GM12878 (cell line): ENCODE data around the gene LMTK2. TPM values are rescaled to one million over a fixed set of nuclear protein-coding genes. Genes with fewer than 3 reads are reported as not detected.

Experiments
- ATAC-seq: fragments of 200-7000 bp; cut with Tn5 transposase; 3 replicates; pipeline ENCODE4 v1.9.1; 2020; ENCODE audit warnings: mild to moderate bottlenecking, moderate library complexity
- BruUV-seq: library from RNA; stranded (reverse); fragments of 400-500 nt; replicated peaks from 2 replicates; lab custom pipeline; 2021; lab: Mats Ljungman, UMichigan
- CTCF ChIA-PET: fragments of 300-600 bp; sonication (Branson Sonifier 250); formaldehyde crosslinking; extraction: SDS; loops from one replicate; lab custom pipeline; 2021; ENCODE audit warnings: inconsistent platforms; lab: Yijun Ruan, JAX
- POLR2A ChIA-PET: fragments of 350-600 bp; formaldehyde crosslinking; extraction: SDS; loops from one replicate; lab custom pipeline; 2021; ENCODE audit warnings: inconsistent platforms; lab: Charles Lee
- RAD21 ChIA-PET: fragments of 300-600 bp; sonication (Branson Sonifier 250); formaldehyde crosslinking; loops from one replicate; lab custom pipeline; 2023; ENCODE audit warnings: antibody characterized with exemption; ENCODE audit not compliant: unreplicated experiment; lab: Charles Lee
- SMC1A ChIA-PET: fragments of 300-600 bp; sonication (Branson Sonifier 250); formaldehyde crosslinking; loops from one replicate; lab custom pipeline; 2023; ENCODE audit not compliant: unreplicated experiment, uncharacterized antibody; lab: Charles Lee
- DNase-seq: peaks from one replicate; pipeline ENCODE4 v3.0.0-alpha.2; 2011; ENCODE audit warnings: low read depth, low spot score
- FAIRE-seq: peaks from 3 replicates; lab custom pipeline; 2011; peaks lifted over from hg19 to GRCh38; lab: Jason Lieb, UNC
- H2AFZ ChIP-seq: 2 replicates; pipeline ENCODE4 v1.6.0; 2011; ENCODE audit warnings: low read depth, low read length, control low read depth; ENCODE audit not compliant: control insufficient read depth
- H3K27ac ChIP-seq: 2 replicates; pipeline ENCODE4 v1.5.1; 2011; ENCODE audit warnings: control low read depth; ENCODE audit not compliant: control insufficient read depth, insufficient read depth
- H3K27me3 ChIP-seq, 2 experiments: replicated peaks in 1 of 2; 2 replicates each; pipeline versions ENCODE4 v1.6.0 to v1.6.1; 2011; ENCODE audit warnings: low read length in 1 of 2; ENCODE audit not compliant: control insufficient read depth in 2 of 2, insufficient read depth in 2 of 2
- H3K36me3 ChIP-seq, 2 experiments: 2 replicates each; pipeline ENCODE4 v1.5.1; 2011; ENCODE audit warnings: low read length in 1 of 2; ENCODE audit not compliant: control insufficient read depth in 2 of 2, insufficient read depth in 2 of 2
- H3K4me1 ChIP-seq: 2 replicates; pipeline ENCODE4 v1.6.1; 2011; ENCODE audit warnings: mild to moderate bottlenecking, low read length, moderate library complexity, mixed read lengths; ENCODE audit not compliant: control insufficient read depth, insufficient read depth
- H3K4me2 ChIP-seq: 2 replicates; pipeline ENCODE4 v1.6.0; 2011; ENCODE audit warnings: control low read depth; ENCODE audit not compliant: control insufficient read depth, insufficient read depth
- H3K4me3 ChIP-seq: fragments of 200-600 bp; sonication (generic); 2 replicates; pipeline ENCODE4 v1.5.1; 2016
- H3K79me2 ChIP-seq: 2 replicates; pipeline ENCODE4 v1.6.0; 2011; ENCODE audit warnings: low read length; ENCODE audit not compliant: control insufficient read depth, insufficient read depth
- H3K9ac ChIP-seq: 2 replicates; pipeline ENCODE4 v1.8.0; 2011; ENCODE audit warnings: low read length, control low read depth, mixed read lengths; ENCODE audit not compliant: control insufficient read depth, insufficient read depth
- H3K9me3 ChIP-seq: replicated peaks from 3 replicates; pipeline ENCODE4 v1.5.1; 2011; ENCODE audit warnings: mild to moderate bottlenecking, low read length; ENCODE audit not compliant: control insufficient read depth, insufficient read depth
- H4K20me1 ChIP-seq: 2 replicates; pipeline ENCODE4 v1.6.0; 2011; ENCODE audit not compliant: control insufficient read depth, insufficient read depth
- BCL11A ChIP-seq: IDR thresholded peaks from 2 replicates; pipeline ENCODE4 v1.6.1; 2011; ENCODE audit warnings: low read depth, low read length
- BMI1 ChIP-seq: fragments of 450-650 bp; IDR thresholded peaks from 2 replicates; pipeline ENCODE4 v1.6.1; 2016; ENCODE audit warnings: mild to moderate bottlenecking, moderate library complexity, borderline replicate concordance
- FOS ChIP-seq: IDR thresholded peaks from 3 replicates; pipeline ENCODE4 v1.6.1; 2011; ENCODE audit warnings: borderline replicate concordance; ENCODE audit not compliant: insufficient read length; ENCODE audit errors: extremely low read depth
- GATAD2B ChIP-seq: fragments of 450-650 bp; conservative IDR thresholded peaks from 2 replicates; pipeline ENCODE4 v1.6.1; 2017; ENCODE audit warnings: low read depth, mild to moderate bottlenecking, moderate library complexity
- IKZF1 ChIP-seq: fragments of 450-650 bp; conservative IDR thresholded peaks from 2 replicates; pipeline ENCODE4 v1.6.1; 2017; ENCODE audit warnings: antibody characterized with exemption, mild to moderate bottlenecking
- MTA3 ChIP-seq: IDR thresholded peaks from 2 replicates; pipeline ENCODE4 v1.6.1; 2012; ENCODE audit warnings: low read length, inconsistent platforms, borderline replicate concordance
- PBX3 ChIP-seq: IDR thresholded peaks from 2 replicates; pipeline ENCODE4 v1.6.1; 2011; ENCODE audit warnings: mild to moderate bottlenecking, low read depth, low read length, moderate library complexity; ENCODE audit not compliant: insufficient replicate concordance
- PRDM15 ChIP-seq: fragments of 450-650 bp; formaldehyde crosslinking; IDR thresholded peaks from 2 replicates; pipeline ENCODE4 v1.4.0; 2020; ENCODE audit warnings: mild to moderate bottlenecking, moderate library complexity
- RAD21 ChIP-seq: IDR thresholded peaks from 2 replicates; pipeline ENCODE4 v1.6.1; 2011; ENCODE audit warnings: mild to moderate bottlenecking, low read depth, low read length, moderate library complexity; ENCODE audit not compliant: insufficient read depth
- SKIL ChIP-seq: fragments of 450-650 bp; IDR thresholded peaks from 2 replicates; pipeline ENCODE4 v1.6.1; 2017; ENCODE audit warnings: mild to moderate bottlenecking, low read depth, inconsistent platforms; ENCODE audit not compliant: poor library complexity, severe bottlenecking
- SUZ12 ChIP-seq: fragments of 200-600 bp; sonication (generic); IDR thresholded peaks from one replicate; pipeline ENCODE4 v1.6.1; 2018; ENCODE audit warnings: antibody characterized with exemption, mild to moderate bottlenecking; ENCODE audit not compliant: unreplicated experiment
- USF1 ChIP-seq: IDR thresholded peaks from 2 replicates; pipeline ENCODE4 v1.6.1; 2011; ENCODE audit warnings: borderline replicate concordance, low read depth, mild to moderate bottlenecking, moderate library complexity, mixed read lengths, low read length; ENCODE audit not compliant: insufficient read depth; ENCODE audit errors: extremely low read length
- ZNF207 ChIP-seq: fragments of 450-650 bp; IDR thresholded peaks from 2 replicates; pipeline ENCODE4 v1.6.1; 2014; ENCODE audit warnings: antibody characterized with exemption, mild to moderate bottlenecking, borderline replicate concordance
- ZNF217 ChIP-seq: fragments of 450-650 bp; IDR thresholded peaks from 2 replicates; pipeline ENCODE4 v1.6.1; 2017; ENCODE audit warnings: antibody characterized with exemption, mild to moderate bottlenecking
- WGBS: methylation state at CpG from one replicate; pipeline ENCODE4 v1.1.6; 2016; ENCODE audit warnings: low lambda C conversion rate; ENCODE audit not compliant: insufficient replicate concordance, insufficient coverage; ENCODE audit errors: missing lambda C conversion rate; 5-methylcytosine and 5-hydroxymethylcytosine counted together
- in situ Hi-C: fragments of 300-500 bp; cut with MboI; formaldehyde crosslinking; loops from 9 replicates; pipeline ENCODE4 v1.14.3; 2018; ENCODE audit warnings: mixed read lengths
- intact Hi-C: fragments of 100-400 bp; cut with micrococcal nuclease; formaldehyde crosslinking; loops from one replicate; pipeline ENCODE4 v1.14.2; 2022; ENCODE audit not compliant: unreplicated experiment
- polyA plus RNA-seq, 11 experiments: library from polyadenylated mRNA; depleted of rRNA in 4 of 11; unstranded in 6 of 11; stranded (reverse) in 5 of 11; fragments of >200 nt; fragmentation: Nextera tagmentation in 4 of 11; fragmentation: Illumina TruSeq in 1 of 11; extraction: Ambion mirVana in 4 of 11; extraction: Trizol in 1 of 11; gene quantifications; 1 replicate in 1 of 11; 2 replicates in 10 of 11; pipeline versions ENCODE4 v1.2.1 to v1.2.3, GENCODE V29; 2011 to 2016; ENCODE audit warnings: inconsistent platforms in 2 of 11, missing spikeins in 2 of 11, low read depth in 1 of 11
- total RNA-seq, 4 experiments: library from RNA; depleted of rRNA in 3 of 4; stranded (reverse); fragments of >200 nt in 3 of 4; fragmentation: Illumina TruSeq in 1 of 4; extraction: Trizol in 1 of 4; gene quantifications; 2 replicates each; pipeline versions ENCODE4 v1.2.1 to v1.2.3, GENCODE V29; 2013 to 2021

The LMTK2 gene
- total and polyA plus RNA-seq, 10 of the 15 experiments (the other 5 are each of a cell fraction or from before 2014, with no cell fraction given): 0.68 to 8.7 (median 4.6) TPM

GRCh38 chr7:98102170-98102569 is 4.5 kb upstream of the LMTK2 start (continued):
- TF ChIP-seq PRDM15: no peak
- no peak for TF ChIP-seq GATAD2B
- no peak for TF ChIP-seq FOS
- no peak for TF ChIP-seq RAD21
- TF ChIP-seq ZNF207: no peak
- TF ChIP-seq BCL11A: no peak
- TF ChIP-seq IKZF1: no peak
- TF ChIP-seq ZNF217: no peak

- H3K4me2 ChIP-seq: no peak overlapping the region
- intact Hi-C loops: loop anchor here (1.0 to 2.0 kb wide), 3 partner anchors 27 to 85 kb away; no protein-coding TSS in a partner anchor
- peaks cover 7% of the 10 kb centered on the region for H3K79me2 ChIP-seq
- no peak overlapping the region for H2AFZ ChIP-seq
- no TSS peak for BruUV-seq
- no peak overlapping the region for H3K4me3 ChIP-seq
- ATAC-seq (no peak), FAIRE-seq (no peak), DNase-seq (no peak)
- no peaks in the 10 kb centered on the region for H3K4me1 ChIP-seq
- H3K27me3 ChIP-seq: no peaks in the 10 kb centered on the region
- RAD21 ChIA-PET: interaction anchor here (0.8 to 2.2 kb wide), 7 partner anchors 25 to 295 kb away, joined by 3 to 24 read pairs (median 8); partner anchors contain the start of gene BAIAP2L1
- WGBS: 39% methylated on average over 6 of the region's 6 CpGs
- H4K20me1 ChIP-seq: no peaks in the 10 kb centered on the region
- no peaks in the 10 kb centered on the region for H3K36me3 ChIP-seq
- SMC1A ChIA-PET: interaction anchor here (1.1 to 2.4 kb wide), 7 partner anchors 9 to 85 kb away, joined by 3 to 52 read pairs (median 7); no protein-coding TSS in a partner anchor
- in situ Hi-C loops: no loop called here
- CTCF ChIA-PET: interaction anchor here (0.5 to 2.6 kb wide), 25 partner anchors 9 to 559 kb away, joined by 3 to 97 read pairs (median 3); no protein-coding TSS in a partner anchor
- no peak overlapping the region for H3K9ac ChIP-seq
- peaks cover 3% of the 10 kb centered on the region; the same call in 1 of the 3 replicates for H3K9me3 ChIP-seq
- POLR2A ChIA-PET: interaction anchor here (1.0 kb wide), 1 partner anchor 63 kb away, joined by 6 read pairs; no protein-coding TSS in a partner anchor
- H3K27ac ChIP-seq: no peak overlapping the region
- TF ChIP-seq MTA3 (no peak), BMI1 (no peak), SKIL (no peak), PBX3 (no peak), SUZ12 (no peak), USF1 (no peak)
Observed at GRCh38 chr7:98105942-98106544, 619 bp upstream of the LMTK2 start.
